ENCODE data around the gene NDUFV3.
"Not testable (repeated sequence)": the region's sequence is repeated elsewhere in the genome, so short reads cannot be mapped to it uniquely, and the experiment has no call there.

Gene NDUFV3

GRCh38 chr21:42892931-42893755, at the start of gene NDUFV3:
Gene NDUFV3, plus strand, starts transcription at chr21:42893309. Its CDS starts 25 bp downstream, at chr21:42893334.
- TF ChIP-seq CTCF (IDR thresholded peaks at IDR 0.05) (no peak), ZFX (IDR thresholded peaks at IDR 0.05; ENCODE audit: borderline replicate concordance) (0 out of 2 replicates have a peak, but pooled peaks have one; percentile 51)

GRCh38 chr21:42844411-42845113, 48.5 kb upstream of the NDUFV3 start:
- TF ChIP-seq ZFX (IDR thresholded peaks at IDR 0.05; ENCODE audit: borderline replicate concordance) (no peak), CTCF (IDR thresholded peaks at IDR 0.05) (no peak)
- H3K27ac ChIP-seq: no peak overlapping the region

More at GRCh38 chr21:42892931-42893755, at the start of gene NDUFV3:
- H3K27ac ChIP-seq: peak within 1 kb of the TSS; percentile 90

- no peak overlapping the region for H3K27ac ChIP-seq
- TF ChIP-seq CTCF (IDR thresholded peaks at IDR 0.05): no peak
- no peak for TF ChIP-seq ZFX (IDR thresholded peaks at IDR 0.05; ENCODE audit: borderline replicate concordance)
Observed at GRCh38 chr21:42845296-42845965, 47.7 kb upstream of the NDUFV3 start.

GRCh38 chr21:42846221-42846620, 46.9 kb upstream of the NDUFV3 start:
- TF ChIP-seq ZFX (IDR thresholded peaks at IDR 0.05; ENCODE audit: borderline replicate concordance) (no peak), CTCF (IDR thresholded peaks at IDR 0.05) (no peak)
- no peak overlapping the region for H3K27ac ChIP-seq

- no peak overlapping the region for H3K27ac ChIP-seq
- TF ChIP-seq ZFX (IDR thresholded peaks at IDR 0.05; ENCODE audit: borderline replicate concordance) (no peak), CTCF (IDR thresholded peaks at IDR 0.05) (no peak)
Observed at GRCh38 chr21:42847051-42847707, 45.9 kb upstream of the NDUFV3 start.

- H3K27ac ChIP-seq: no peak overlapping the region
- TF ChIP-seq ZFX (IDR thresholded peaks at IDR 0.05; ENCODE audit: borderline replicate concordance) (no peak), CTCF (IDR thresholded peaks at IDR 0.05) (no peak)
Observed at GRCh38 chr21:42847726-42848125, 45.4 kb upstream of the NDUFV3 start.

- not testable (repeated sequence) for H3K27ac ChIP-seq
Observed at GRCh38 chr21:42848144-42848931, 44.8 kb upstream of the NDUFV3 start.
